22Rv1 (cell line): ENCODE data around the gene RER1.
A peak's percentile ranks its signal among the peaks of the same experiment; 100 is the strongest.

Experiments used
- H3K27ac ChIP-seq: fragments of 450-650 bp; 2 replicates; pipeline ENCODE4 v1.5.1; 2017
- CTCF ChIP-seq: fragments of 450-650 bp; IDR thresholded peaks from 2 replicates; pipeline ENCODE4 v1.5.1; 2017; ENCODE audit warnings: mild to moderate bottlenecking
- ZFX ChIP-seq: fragments of 450-650 bp; IDR thresholded peaks from 2 replicates; pipeline ENCODE4 v1.6.1; 2017; ENCODE audit warnings: antibody characterized with exemption, borderline replicate concordance

RER1 gene

GRCh38 chr1:2413495-2414296 lies 22.1 kb downstream of the RER1 start:
- H3K27ac ChIP-seq: peak overlapping the region; percentile 89
- TF ChIP-seq CTCF (no peak), ZFX (no peak)

GRCh38 chr1:2414297-2414958 lies 22.8 kb downstream of the RER1 start:
- TF ChIP-seq ZFX: no peak
- TF ChIP-seq CTCF: peak; percentile 95
- H3K27ac ChIP-seq: peak overlapping the region; percentile 89

GRCh38 chr1:2415337-2415736 lies 23.7 kb downstream of the RER1 start:
- no peak for TF ChIP-seq CTCF
- no peak for TF ChIP-seq ZFX

GRCh38 chr1:2415801-2416208 lies 24.2 kb downstream of the RER1 start:
- peak; percentile 9; the same call in 1 of the 2 replicates for TF ChIP-seq CTCF
- no peak for TF ChIP-seq ZFX
- H3K27ac ChIP-seq: peak overlapping the region; percentile 17; the same call in 1 of the 2 replicates

More at GRCh38 chr1:2415337-2415736, 23.7 kb downstream of the RER1 start:
- 0 out of 2 replicates have a peak overlapping the region, but pooled peaks have one; percentile 17 for H3K27ac ChIP-seq

- H3K27ac ChIP-seq: peak overlapping the region; percentile 17; the same call in 1 of the 2 replicates
- TF ChIP-seq ZFX (no peak), CTCF (no peak)
Measured at GRCh38 chr1:2416403-2416802, 24.8 kb downstream of the RER1 start.

GRCh38 chr1:2417083-2417832 lies 25.6 kb downstream of the RER1 start:
- TF ChIP-seq ZFX (no peak), CTCF (no peak)
- H3K27ac ChIP-seq: no peak overlapping the region
